ENCODE measurements around the gene GEMIN2. TPM values are rescaled to one million over a fixed set of nuclear protein-coding genes. Genes with fewer than 3 reads are reported as not detected.
"Not testable (repeated sequence)": the region's sequence is repeated elsewhere in the genome, so short reads cannot be mapped to it uniquely, and the experiment has no call there.

GEMIN2 gene
- total and polyA plus RNA-seq, 7 donors, result 9.7 to 22.6 (median 11.7) TPM

- DNase-seq (no peak), ATAC-seq (peak; percentile 50 to 56 (median 53))
- Histone ChIP-seq H3K4me1 (peaks cover 14% of the 10 kb centered on the region), H3K36me3 (ENCODE audit: insufficient read depth in 1 of 2, low read depth in 1 of 2) (no peaks in the 10 kb centered on the region), H3K27me3 (ENCODE audit: insufficient read depth in 3 of 3, low read length in 2 of 3) (no peaks in the 10 kb centered on the region), H3K9me3 (no peaks in the 10 kb centered on the region), H3K27ac (peak overlapping the region; percentile 92), H3K4me3 (peak overlapping the region; percentile 95)
- no peak for TF ChIP-seq CTCF (IDR thresholded peaks at IDR 0.05)
- WGBS, 3 donors, result 1 to 4% (median 1%) methylated on average over 20 to 23 of the region's 23 CpGs
- intact Hi-C loops (cut with DNase I), result loop anchor here (5.0 to 10.0 kb wide), 2 partner anchors 262 to 330 kb away; partner anchors contain the start of gene FBXO33 (in 1 of the 2)
Observed at GRCh38 chr14:39102265-39102968, 11.7 kb upstream of the GEMIN2 start.

- 0% methylated on average over 45 to 58 of the region's 58 CpGs for WGBS, 3 donors
- Histone ChIP-seq H3K27me3 (ENCODE audit: insufficient read depth in 3 of 3, low read length in 2 of 3) (no peaks in the 10 kb centered on the region), H3K36me3 (ENCODE audit: insufficient read depth in 1 of 2, low read depth in 1 of 2) (no peaks in the 10 kb centered on the region), H3K4me1 (peaks cover 11% of the 10 kb centered on the region), H3K4me3 (peak within 1 kb of the TSS; percentile 95), H3K27ac (peak within 1 kb of the TSS; percentile 92), H3K9me3 (no peaks in the 10 kb centered on the region)
- no peak for TF ChIP-seq CTCF (IDR thresholded peaks at IDR 0.05)
- intact Hi-C loops (cut with DNase I), result loop anchor here (5.0 to 10.0 kb wide), 2 partner anchors 262 to 329 kb away; partner anchors contain the start of gene FBXO33 (in 1 of the 2)
- ATAC-seq (peak; percentile 94 to 97 (median 97)), DNase-seq (peak; percentile 92 to 95)
Observed at GRCh38 chr14:39102969-39103957, 10.9 kb upstream of the GEMIN2 start, which contains the start of gene SEC23A. Gene SEC23A, minus strand, starts transcription at chr14:39103235. Its CDS starts 7,117 bp downstream, at chr14:39096118.

GRCh38 chr14:39104078-39104801, 9.9 kb upstream of the GEMIN2 start:
- H3K27me3 ChIP-seq (ENCODE audit: insufficient read depth in 3 of 3, low read length in 2 of 3); ATAC-seq; DNase-seq; H3K36me3 ChIP-seq (ENCODE audit: insufficient read depth in 1 of 2, low read depth in 1 of 2); H3K9me3 ChIP-seq: not testable (repeated sequence)
- peaks cover 11% of the 10 kb centered on the region for H3K4me1 ChIP-seq
- intact Hi-C loops (cut with DNase I), result loop anchor here (5.0 to 10.0 kb wide), 2 partner anchors 261 to 328 kb away; partner anchors contain the start of gene FBXO33 (in 1 of the 2)
- peak overlapping the region; percentile 95 for H3K4me3 ChIP-seq
- H3K27ac ChIP-seq, result peak overlapping the region; percentile 92
- 86 to 89% (median 87%) methylated on average over 17 of the region's 17 CpGs for WGBS, 3 donors

GRCh38 chr14:39107591-39107996, 6.5 kb upstream of the GEMIN2 start:
- H3K4me1 ChIP-seq, result peaks cover 6% of the 10 kb centered on the region
- peak; percentile 32 for TF ChIP-seq CTCF (IDR thresholded peaks at IDR 0.05)
- intact Hi-C loops (cut with DNase I), result loop anchor here (5.0 to 10.0 kb wide), 2 partner anchors 257 to 260 kb away; no protein-coding TSS in a partner anchor
- WGBS, 3 donors, result 83 to 89% (median 87%) methylated on average over 2 of the region's 2 CpGs
- ATAC-seq (no peak), DNase-seq (no peak)
- H3K9me3 ChIP-seq, result no peaks in the 10 kb centered on the region
- H3K4me3 ChIP-seq, result no peak overlapping the region
- no peak overlapping the region for H3K27ac ChIP-seq
- H3K36me3 ChIP-seq (ENCODE audit: insufficient read depth in 1 of 2, low read depth in 1 of 2), result no peaks in the 10 kb centered on the region
- H3K27me3 ChIP-seq (ENCODE audit: insufficient read depth in 3 of 3, low read length in 2 of 3), result no peaks in the 10 kb centered on the region

Data from psoas muscle (tissue), 8 donors.